Limb (tissue), 2 donors: ENCODE results near the gene ATRN.

Experiments used
- DNase-seq, 2 donors: peaks; one replicate each; pipeline ENCODE4 v3.0.0-alpha.2; 2016; ENCODE audit errors: extremely low spot score in 2 of 2

Gene ATRN

GRCh38 chr20:3674995-3675900 is 204.4 kb downstream of the ATRN start:
- no peak for DNase-seq

- DNase-seq, result no peak
Measured at GRCh38 chr20:3677733-3678132, 206.9 kb downstream of the ATRN start.

DNA sequence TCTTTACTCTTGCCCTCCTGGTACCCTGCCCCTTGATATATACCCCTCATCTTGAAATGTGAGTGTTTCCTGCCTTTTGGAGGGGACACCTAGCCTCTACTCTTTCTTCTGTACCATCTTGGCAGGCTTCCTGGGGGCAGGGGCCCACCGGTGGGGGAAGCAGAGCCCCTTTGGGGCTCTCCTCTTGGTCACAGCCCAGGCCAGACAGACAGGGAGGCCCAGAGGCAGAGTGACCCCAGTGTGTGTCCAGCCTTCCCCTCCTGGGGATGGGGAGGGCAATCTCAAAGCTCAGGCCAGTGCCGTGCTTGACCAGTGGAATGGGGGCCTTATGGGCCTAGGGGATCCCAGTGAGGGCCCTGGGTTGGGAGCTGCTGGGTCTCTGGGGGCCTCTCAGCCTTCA is 207.4 kb downstream of the ATRN start:
- no peak for DNase-seq

GRCh38 chr20:3678856-3679720 is 208.3 kb downstream of the ATRN start:
- DNase-seq, result no peak

DNA sequence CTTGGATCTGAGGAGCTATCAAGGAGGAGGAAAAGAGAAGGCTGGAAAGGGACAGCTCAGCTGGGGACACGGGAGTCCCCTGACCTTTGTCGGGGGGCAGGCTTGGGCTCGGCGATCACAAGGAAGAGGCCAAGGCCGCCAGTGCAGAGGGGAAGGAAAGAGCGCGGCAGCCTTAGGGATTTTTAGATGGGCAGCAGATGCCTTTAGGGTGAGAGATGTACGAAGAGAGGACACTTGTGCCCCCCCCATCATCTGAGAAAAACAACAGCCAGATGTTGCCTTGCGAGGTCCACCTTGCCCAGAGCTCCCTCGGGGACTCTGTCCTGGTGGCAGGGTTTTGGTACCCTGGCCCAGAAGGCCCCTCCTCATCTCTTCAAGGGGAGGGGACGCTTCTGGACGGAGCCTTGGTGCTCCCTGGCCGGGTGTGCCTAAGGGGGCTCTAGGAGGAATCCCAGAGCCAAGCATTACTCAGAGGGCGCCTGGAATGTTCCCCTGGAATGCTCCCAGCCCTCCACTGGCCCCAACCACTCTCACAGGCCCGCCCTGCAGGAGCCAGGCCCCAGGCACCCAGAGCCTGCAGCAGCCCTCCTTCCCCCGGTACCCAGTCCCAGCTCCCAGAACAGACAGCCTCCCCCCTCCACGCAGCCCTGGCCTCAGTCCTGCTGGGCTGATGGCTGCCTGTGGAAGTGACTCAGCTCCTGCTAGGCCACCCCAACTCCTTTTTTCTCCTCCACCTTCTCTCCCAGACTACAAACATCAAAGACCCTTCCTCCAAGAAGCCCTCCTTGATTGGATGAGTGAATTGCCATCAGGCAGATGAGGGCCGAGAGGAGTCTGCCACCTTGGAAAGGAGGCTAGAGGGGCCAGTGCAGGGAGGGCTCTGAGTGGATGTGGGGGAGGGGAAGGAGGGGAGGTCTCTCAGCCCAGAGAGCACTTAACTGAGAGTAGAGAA is 209.2 kb downstream of the ATRN start:
- DNase-seq, result no peak

- DNase-seq, result no peak
Measured at GRCh38 chr20:3680701-3681351, 210.0 kb downstream of the ATRN start.

DNA sequence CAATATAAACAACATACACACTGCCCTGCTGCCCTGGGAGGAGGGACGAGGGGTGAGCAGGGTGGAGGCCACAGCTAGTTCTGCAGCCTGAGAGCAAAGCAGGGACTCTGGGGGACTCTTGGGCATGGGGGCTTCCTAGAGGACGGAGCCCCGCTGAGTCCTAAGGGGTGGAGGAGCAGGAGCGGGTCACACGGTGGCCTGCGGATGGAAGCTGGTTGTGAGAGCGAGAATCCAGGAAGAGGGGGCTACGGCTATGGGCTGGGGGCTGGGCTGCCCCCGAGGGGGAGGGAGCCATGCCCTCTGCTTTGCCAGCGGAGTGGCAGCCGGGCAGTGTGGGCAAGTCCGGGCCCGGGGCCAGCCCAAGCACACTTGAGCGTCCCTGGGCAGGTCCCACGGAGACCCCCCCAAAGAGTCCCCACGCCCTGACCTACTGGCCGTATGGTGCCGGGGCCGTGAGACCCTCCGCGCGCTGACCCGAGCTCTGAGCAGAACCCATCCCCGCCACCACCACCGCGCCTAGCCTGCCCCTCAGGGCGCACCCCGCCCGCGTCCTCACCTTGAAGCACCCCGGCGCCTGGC is 210.6 kb downstream of the ATRN start:
- DNase-seq, result no peak

- no peak for DNase-seq
Measured at GRCh38 chr20:3681931-3682781, 211.3 kb downstream of the ATRN start, which contains the start of gene ADAM33. ADAM33 (minus strand) TSS chr20:3682010; CDS start chr20:3682004, 6 bp downstream.

DNA sequence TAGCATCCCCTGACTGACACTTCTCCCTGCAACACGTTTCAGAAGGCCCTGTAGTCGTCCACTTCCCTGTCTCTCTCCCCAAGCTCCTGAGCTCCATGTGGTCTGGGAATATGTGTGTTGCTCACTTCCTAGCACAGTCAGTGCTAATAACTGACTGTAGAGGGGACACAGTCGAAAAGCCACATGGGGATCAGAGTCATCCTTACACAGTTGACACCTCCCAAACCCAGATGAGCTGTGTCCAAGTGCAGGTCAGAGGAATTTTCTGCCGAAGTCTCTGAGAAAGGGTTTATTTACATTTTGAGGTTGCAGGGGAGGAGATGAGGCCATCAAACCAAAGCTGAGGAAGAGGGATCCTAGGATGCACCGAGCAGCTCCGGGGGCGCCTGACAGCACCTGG is 214.5 kb downstream of the ATRN start:
- no peak for DNase-seq

DNA sequence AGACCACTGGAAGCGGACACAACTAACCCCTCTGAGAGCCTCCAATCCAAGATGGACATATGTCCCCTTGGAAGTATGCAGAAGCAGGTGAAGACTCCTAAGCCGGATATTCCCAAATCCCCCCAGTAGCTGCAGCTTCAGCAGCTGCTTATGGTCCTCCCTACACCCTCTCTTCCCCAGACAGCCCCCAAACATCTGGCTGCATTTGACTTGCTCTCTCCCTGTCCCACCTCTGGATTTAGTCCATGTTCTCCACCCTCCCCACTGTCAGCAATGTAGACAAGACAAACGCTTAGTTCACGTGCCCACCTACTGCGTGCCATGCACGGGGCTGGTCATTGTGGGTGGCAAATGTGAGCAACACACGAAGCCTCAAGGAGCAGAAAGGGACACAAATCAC is 215.6 kb downstream of the ATRN start:
- no peak for DNase-seq

GRCh38 chr20:3686867-3687321 is 216.1 kb downstream of the ATRN start:
- DNase-seq, result peak; percentile 82 to 91

DNA sequence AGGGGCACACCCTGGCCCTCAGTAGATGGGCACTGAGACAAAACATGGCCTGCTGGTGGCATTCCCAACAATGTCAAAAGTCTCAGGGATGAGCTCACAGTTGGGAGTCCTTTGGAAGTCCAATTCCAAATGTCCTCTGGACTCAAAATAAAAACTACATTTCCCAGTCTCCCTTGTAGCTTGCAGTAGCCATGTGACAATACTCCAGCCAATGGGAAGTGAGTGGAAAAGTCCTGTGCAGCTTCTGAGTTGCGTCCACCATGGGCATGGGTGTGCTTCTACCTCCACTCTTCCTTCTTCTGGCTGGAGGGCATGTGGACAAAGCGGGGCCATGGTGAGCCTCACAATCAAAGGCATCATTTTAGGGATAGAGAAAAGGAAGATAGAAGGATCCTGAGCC is 216.8 kb downstream of the ATRN start:
- peak in 1 of 2 donors; percentile 63 for DNase-seq

DNA sequence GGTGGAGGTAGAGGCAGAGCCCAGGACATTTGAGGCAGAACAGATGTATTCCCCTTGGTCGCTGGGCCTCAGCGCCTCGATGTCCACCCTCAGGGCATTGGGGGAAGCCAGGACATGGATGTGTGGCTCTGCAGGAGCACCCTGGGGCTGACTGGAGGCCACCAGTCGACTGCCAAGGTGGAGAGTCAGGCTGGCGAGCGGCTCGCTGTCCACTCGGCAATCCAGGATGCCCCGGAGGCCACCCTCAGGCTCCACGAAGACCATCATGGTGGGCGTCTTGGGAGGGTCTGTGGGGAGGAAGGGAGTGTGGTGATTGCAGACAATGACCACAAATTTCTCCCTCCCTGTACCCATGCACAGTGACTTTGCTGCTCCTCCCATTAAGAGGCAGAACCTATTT is 219.2 kb downstream of the ATRN start:
- DNase-seq, result no peak

DNA sequence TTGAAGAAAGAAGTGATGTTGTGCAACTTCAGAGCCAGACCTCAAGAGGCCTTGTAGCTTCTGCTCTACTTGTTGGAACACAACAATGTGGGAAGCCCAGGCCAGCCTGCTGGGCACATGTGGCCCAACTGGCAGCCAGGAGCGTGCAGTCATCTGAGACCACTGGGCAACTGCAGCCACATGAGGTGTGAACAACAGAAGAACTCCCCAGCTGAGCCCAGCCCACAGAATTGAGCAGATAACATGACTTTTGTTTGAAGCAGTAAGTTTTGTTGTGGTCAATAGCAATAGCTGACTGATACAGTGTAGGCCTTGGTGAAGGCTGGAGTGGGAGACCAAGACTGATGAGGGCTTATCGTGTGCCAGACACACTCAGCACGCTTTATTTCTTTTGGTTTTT is 219.6 kb downstream of the ATRN start:
- no peak for DNase-seq

GRCh38 chr20:3691306-3691705 is 220.5 kb downstream of the ATRN start:
- DNase-seq, result no peak

GRCh38 chr20:3691897-3692296 is 221.1 kb downstream of the ATRN start:
- DNase-seq, result no peak

DNA sequence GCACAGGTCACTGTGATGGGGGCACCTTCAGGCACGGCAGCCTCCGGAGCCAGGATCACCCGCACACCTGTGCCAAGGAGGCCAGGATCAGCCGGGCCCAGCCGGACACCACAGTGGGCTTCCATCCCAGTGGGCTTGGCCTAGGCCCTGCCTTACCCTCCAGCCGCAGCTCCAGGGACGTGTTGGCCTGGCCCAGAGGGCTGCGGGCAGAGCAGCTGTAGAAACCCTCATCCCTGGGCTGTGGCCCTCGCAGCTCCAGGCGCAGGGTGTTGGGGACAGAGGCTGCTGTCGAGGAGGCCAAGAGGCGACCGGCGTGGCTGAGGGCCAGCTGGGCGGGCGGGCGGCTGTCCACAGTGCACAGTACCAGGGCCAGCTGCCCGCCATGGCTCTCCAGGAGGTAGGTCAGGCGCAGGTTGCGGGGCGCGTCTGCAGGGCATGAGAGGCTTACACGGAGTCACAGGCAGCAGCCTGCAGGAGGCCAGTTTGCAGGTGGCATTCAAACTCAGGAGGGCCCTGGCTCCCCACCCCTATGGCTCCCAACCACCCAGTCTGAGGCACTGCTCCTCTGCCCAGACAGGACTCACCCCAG is 222.0 kb downstream of the ATRN start:
- DNase-seq, result no peak

DNA sequence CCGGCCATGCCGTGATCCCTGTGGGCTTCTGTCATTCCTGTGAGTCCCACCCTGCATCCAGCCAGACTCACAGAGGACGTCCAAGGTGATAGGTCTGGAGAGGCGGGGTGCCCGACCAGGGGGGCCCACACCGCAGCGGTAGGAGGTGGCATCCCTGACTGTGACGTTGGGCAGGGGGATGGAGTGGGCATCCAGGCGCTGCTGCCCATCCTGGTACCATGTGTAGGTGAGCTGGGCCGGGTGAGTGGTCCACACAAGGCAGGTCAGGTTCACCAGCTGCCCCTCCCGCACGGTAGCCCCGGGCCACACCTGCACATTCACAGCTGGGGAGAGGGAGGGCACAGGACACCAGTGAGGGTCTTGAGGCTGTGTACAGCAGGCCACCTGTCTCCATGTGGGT is 222.6 kb downstream of the ATRN start:
- no peak for DNase-seq

- DNase-seq, result no peak
Measured at GRCh38 chr20:3694864-3695263, 224.0 kb downstream of the ATRN start.
